Naive thymus-derived CD8-positive, alpha-beta T cell (primary cell): ENCODE data around the gene CNOT2. TPM values are rescaled to one million over a fixed set of nuclear protein-coding genes. Genes with fewer than 3 reads are reported as not detected.

ENCODE experiments used
- polyA plus RNA-seq, 3 donors: library from polyadenylated mRNA; unstranded; fragments of 300-500 nt; fragmentation: Illumina TruSeq; gene quantifications; one replicate each; pipeline ENCODE4 v1.2.3, GENCODE V29; 2021
- total RNA-seq, 8 experiments: library from RNA in 2 of 8; stranded (reverse) in 2 of 8; gene quantifications; one replicate each; pipeline ENCODE4 v1.2.3 and lab custom pipeline; 2021 to 2026

Gene CNOT2
- total and polyA plus RNA-seq, 5 experiments from 2014 or later = 110 to 143 (median 124) TPM

Other genes starting within 250 kb of the CNOT2 start
- 1 to 10 TPM; 2.6 to 3.2 TPM for gene KCNMB4, start 122.9 kb downstream of the CNOT2 start, total RNA-seq
- gene KCNMB4, start 122.9 kb downstream of the CNOT2 start, polyA plus RNA-seq = 1 to 10 TPM in 2 of 3 donors, under 1 TPM in 1; 0.64 to 1.8 (median 1.3) TPM